HepG2 (cell line): ENCODE measurements around the gene TRIM77. TPM values are rescaled to one million over a fixed set of nuclear protein-coding genes. Genes with fewer than 3 reads are reported as not detected.
"Not testable (repeated sequence)": the region's sequence is repeated elsewhere in the genome, so short reads cannot be mapped to it uniquely, and the experiment has no call there.

Experiments
- ATAC-seq: fragments of 200-7000 bp; cut with Tn5 transposase; 3 replicates; pipeline ENCODE4 v1.9.1; 2020; ENCODE audit warnings: mild to moderate bottlenecking, moderate library complexity
- BruUV-seq: library from RNA; stranded (reverse); fragments of 400-500 nt; replicated peaks from 2 replicates; lab custom pipeline; 2021; lab: Mats Ljungman, UMichigan
- CTCF ChIA-PET: fragments of 300-600 bp; formaldehyde crosslinking; extraction: SDS; loops from one replicate; lab custom pipeline; 2021; ENCODE audit warnings: low total read pairs, inconsistent platforms, low intra/inter-chr PET ratio; lab: Yijun Ruan, JAX
- POLR2A ChIA-PET: fragments of 350-600 bp; sonication (Branson Sonifier 250); formaldehyde crosslinking; loops from one replicate; lab custom pipeline; 2020; ENCODE audit warnings: antibody characterized with exemption, inconsistent platforms; lab: Yijun Ruan, JAX
- DNase-seq: peaks from one replicate; pipeline ENCODE4 v3.0.0-alpha.2; 2015; ENCODE audit warnings: low spot score
- FAIRE-seq: peaks from 3 replicates; lab custom pipeline; 2011; peaks lifted over from hg19 to GRCh38; lab: Jason Lieb, UNC
- H2AFZ ChIP-seq: one replicate; pipeline ENCODE4 v1.6.1; 2011; ENCODE audit warnings: low read length, inconsistent platforms
- H3K27ac ChIP-seq: fragments of 300-600 bp; 3 replicates; pipeline ENCODE4 v1.8.0; 2011; ENCODE audit warnings: mixed run types, mild to moderate bottlenecking, mixed read lengths, low read length, inconsistent platforms; ENCODE audit not compliant: insufficient read depth; ENCODE audit errors: extremely low read length
- H3K27me3 ChIP-seq, 2 experiments: fragments of 200-600 bp in 1 of 2; 2 replicates in 1 of 2; 3 replicates in 1 of 2; pipeline versions ENCODE4 v1.6.0 to v1.8.0; 2011; ENCODE audit warnings: low read length in 2 of 2, mild to moderate bottlenecking in 2 of 2, moderate library complexity in 2 of 2, inconsistent platforms in 1 of 2; ENCODE audit not compliant: insufficient read depth in 2 of 2, control insufficient read depth in 1 of 2
- H3K36me3 ChIP-seq, 2 experiments: fragments of 200-600 bp in 1 of 2; replicated peaks in 1 of 2; 2 replicates in 1 of 2; 3 replicates in 1 of 2; pipeline versions ENCODE4 v1.5.1 to v1.8.0; 2011; ENCODE audit warnings: low read length in 2 of 2, inconsistent platforms in 1 of 2; ENCODE audit not compliant: insufficient read depth in 2 of 2, control insufficient read depth in 1 of 2
- H3K4me1 ChIP-seq: 2 replicates; pipeline ENCODE4 v1.5.1; 2012; ENCODE audit warnings: low read length, inconsistent platforms; ENCODE audit not compliant: insufficient read depth
- H3K4me2 ChIP-seq: 2 replicates; pipeline ENCODE4 v1.6.0; 2011; ENCODE audit warnings: low read depth, low read length, inconsistent platforms
- H3K4me3 ChIP-seq, 3 experiments: fragments of 200-600 bp in 1 of 3; sonication (generic), shearing (Covaris generic) in 1 of 3; replicated peaks in 1 of 3; 2 replicates each; pipeline ENCODE4 v1.5.1; 2011 to 2016; ENCODE audit warnings: low read length in 3 of 3, inconsistent platforms in 2 of 3, low read depth in 2 of 3, mild to moderate bottlenecking in 2 of 3, control low read depth in 1 of 3, mixed read lengths in 1 of 3; ENCODE audit not compliant: insufficient read depth in 1 of 3
- H3K79me2 ChIP-seq: one replicate; pipeline ENCODE4 v1.6.1; 2011; ENCODE audit warnings: low read length, inconsistent platforms; ENCODE audit not compliant: insufficient read depth
- H3K9ac ChIP-seq: 2 replicates; pipeline ENCODE4 v1.6.0; 2011; ENCODE audit warnings: mild to moderate bottlenecking, low read depth, low read length, inconsistent platforms; ENCODE audit not compliant: insufficient read depth
- H3K9me3 ChIP-seq: 2 replicates; pipeline ENCODE4 v1.5.1; 2012; ENCODE audit warnings: mild to moderate bottlenecking, low read length
- H4K20me1 ChIP-seq: 2 replicates; pipeline ENCODE4 v1.6.0; 2011; ENCODE audit warnings: inconsistent platforms, mild to moderate bottlenecking, low read length, moderate library complexity; ENCODE audit not compliant: insufficient read depth
- WGBS: methylation state at CpG from one replicate; pipeline ENCODE4 v1.1.6; 2017; ENCODE audit warnings: low lambda C conversion rate; 5-methylcytosine and 5-hydroxymethylcytosine counted together
- in situ Hi-C: cut with HindIII; loops from 2 replicates; pipeline ENCODE4 v1.10.0; 2017; ENCODE audit warnings: low pct_unique_long_range_greater_than_20kb; ENCODE audit not compliant: extremely low pct_ligation_motif_present
- intact Hi-C: fragments of 100-400 bp; cut with micrococcal nuclease; formaldehyde crosslinking; loops from one replicate; pipeline ENCODE4 v1.10.0; 2022; ENCODE audit not compliant: unreplicated experiment
- polyA plus RNA-seq, 8 experiments: library from polyadenylated mRNA; depleted of rRNA in 3 of 8; stranded (reverse) in 7 of 8; unstranded in 1 of 8; fragments of >200 nt; fragmentation: Illumina TruSeq in 4 of 8; extraction: Trizol in 4 of 8; gene quantifications; 2 replicates each; pipeline versions ENCODE4 v1.2.1 to v1.2.3, GENCODE V29; 2011 to 2016; ENCODE audit warnings: low read depth in 4 of 8, missing spikeins in 1 of 8, mixed read lengths in 1 of 8; ENCODE audit not compliant: insufficient read depth in 1 of 8
- total RNA-seq, 5 experiments: library from RNA; depleted of rRNA; stranded (reverse); fragments of >200 nt; fragmentation: Illumina TruSeq; extraction: Trizol; gene quantifications; 2 replicates each; pipeline ENCODE4 v1.2.3, GENCODE V29; 2016; ENCODE audit warnings: low read depth in 1 of 5

The TRIM77 gene
- total and polyA plus RNA-seq, 2 of the 13 experiments (the other 11 are each of a cell fraction or from before 2014, with no cell fraction given): not detected

GRCh38 chr11:89668158-89668557, 41.9 kb upstream of the TRIM77 start:
- WGBS: 63% methylated on average over 6 of the region's 6 CpGs
- CTCF ChIA-PET: not testable (repeated sequence)

GRCh38 chr11:89669586-89669985, 40.5 kb upstream of the TRIM77 start:
- not testable (repeated sequence) for BruUV-seq

More at GRCh38 chr11:89668158-89668557, 41.9 kb upstream of the TRIM77 start:
- H3K4me2 ChIP-seq, H3K79me2 ChIP-seq, H2AFZ ChIP-seq, H3K27me3 ChIP-seq, POLR2A ChIA-PET, H3K9me3 ChIP-seq, in situ Hi-C loops, intact Hi-C loops, FAIRE-seq, DNase-seq, BruUV-seq, ATAC-seq, H3K9ac ChIP-seq, H3K4me3 ChIP-seq, H3K36me3 ChIP-seq, H3K4me1 ChIP-seq, H3K27ac ChIP-seq, H4K20me1 ChIP-seq: not testable (repeated sequence)

GRCh38 chr11:89669993-89670669, 40.0 kb upstream of the TRIM77 start:
- ATAC-seq, in situ Hi-C loops, H4K20me1 ChIP-seq, H3K4me3 ChIP-seq, H3K79me2 ChIP-seq, CTCF ChIA-PET, H3K36me3 ChIP-seq, BruUV-seq, H3K9ac ChIP-seq, H3K9me3 ChIP-seq, H3K4me1 ChIP-seq, H2AFZ ChIP-seq, FAIRE-seq, H3K4me2 ChIP-seq, H3K27ac ChIP-seq, POLR2A ChIA-PET, DNase-seq, H3K27me3 ChIP-seq, intact Hi-C loops: not testable (repeated sequence)
- WGBS: 19% methylated on average over 4 of the region's 4 CpGs

More at GRCh38 chr11:89669586-89669985, 40.5 kb upstream of the TRIM77 start:
- CTCF ChIA-PET, H3K9me3 ChIP-seq, FAIRE-seq, intact Hi-C loops, H3K36me3 ChIP-seq, H3K79me2 ChIP-seq, H3K4me3 ChIP-seq, H3K4me1 ChIP-seq, H3K27ac ChIP-seq, DNase-seq, POLR2A ChIA-PET, in situ Hi-C loops, H3K9ac ChIP-seq, H3K27me3 ChIP-seq, H3K4me2 ChIP-seq, H2AFZ ChIP-seq, ATAC-seq, H4K20me1 ChIP-seq: not testable (repeated sequence)

GRCh38 chr11:89672547-89672946, 37.6 kb upstream of the TRIM77 start:
- H3K27ac ChIP-seq, H3K9me3 ChIP-seq, POLR2A ChIA-PET, CTCF ChIA-PET, FAIRE-seq, H3K4me3 ChIP-seq, H3K4me1 ChIP-seq, in situ Hi-C loops, H3K9ac ChIP-seq, H3K36me3 ChIP-seq, DNase-seq, ATAC-seq, H4K20me1 ChIP-seq, intact Hi-C loops, H3K27me3 ChIP-seq, H3K4me2 ChIP-seq, BruUV-seq, H3K79me2 ChIP-seq, H2AFZ ChIP-seq: not testable (repeated sequence)
